Measurements from ENCODE around the gene PEAK1. TPM values are rescaled to one million over a fixed set of nuclear protein-coding genes. Genes with fewer than 3 reads are reported as not detected.

Gene PEAK1
- total RNA-seq, 1 experiment from 2014 or later = 36.7 TPM

DNA sequence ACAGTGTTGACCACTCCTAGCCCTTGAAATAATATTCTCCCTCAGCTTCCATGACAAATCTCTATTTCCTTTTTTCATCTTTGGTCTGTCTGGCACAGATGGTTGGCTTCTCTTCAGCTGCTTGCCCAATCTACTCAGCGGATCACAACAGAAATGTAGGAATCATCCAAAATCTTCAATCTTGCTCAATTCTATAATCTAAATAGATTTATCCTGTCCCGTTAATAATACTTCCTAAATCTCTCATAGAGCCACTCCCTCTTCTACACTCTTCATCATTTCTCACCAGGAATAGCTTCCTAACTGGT is 3.8 kb downstream of the PEAK1 start:
- H3K4me3 ChIP-seq (ENCODE audit: low read depth, low read length, poor library complexity, severe bottlenecking) = no peak overlapping the region
- intact Hi-C loops (cut with micrococcal nuclease; ENCODE audit: unreplicated experiment) = no loop called here
- ChIA-PET CTCF (no interaction called here), POLR2A (ENCODE audit: low non-redundant PET) (no interaction called here)
- DNase-seq (ENCODE audit: low spot score) = no peak
- no peak overlapping the region for H3K27ac ChIP-seq (ENCODE audit: low read depth, low read length, poor library complexity, severe bottlenecking)
- H3K4me1 ChIP-seq (ENCODE audit: insufficient read depth, low read length, poor library complexity, severe bottlenecking) = peaks cover 45% of the 10 kb centered on the region
- H3K9me3 ChIP-seq (ENCODE audit: low read depth, low read length, poor library complexity, severe bottlenecking) = no peaks in the 10 kb centered on the region
- H3K36me3 ChIP-seq (ENCODE audit: insufficient read depth, low read length, poor library complexity, severe bottlenecking) = no peaks in the 10 kb centered on the region
- H3K27me3 ChIP-seq (replicated peaks; ENCODE audit: insufficient read depth, low read depth, low read length, poor library complexity) = no peaks in the 10 kb centered on the region
- no TSS peak for BruUV-seq (replicated peaks)
- no peak for TF ChIP-seq EZH2 (IDR thresholded peaks at IDR 0.05; ENCODE audit: borderline replicate concordance, low read depth, low read length, poor library complexity, severe bottlenecking)
- TF ChIP-seq, protein P1, sequence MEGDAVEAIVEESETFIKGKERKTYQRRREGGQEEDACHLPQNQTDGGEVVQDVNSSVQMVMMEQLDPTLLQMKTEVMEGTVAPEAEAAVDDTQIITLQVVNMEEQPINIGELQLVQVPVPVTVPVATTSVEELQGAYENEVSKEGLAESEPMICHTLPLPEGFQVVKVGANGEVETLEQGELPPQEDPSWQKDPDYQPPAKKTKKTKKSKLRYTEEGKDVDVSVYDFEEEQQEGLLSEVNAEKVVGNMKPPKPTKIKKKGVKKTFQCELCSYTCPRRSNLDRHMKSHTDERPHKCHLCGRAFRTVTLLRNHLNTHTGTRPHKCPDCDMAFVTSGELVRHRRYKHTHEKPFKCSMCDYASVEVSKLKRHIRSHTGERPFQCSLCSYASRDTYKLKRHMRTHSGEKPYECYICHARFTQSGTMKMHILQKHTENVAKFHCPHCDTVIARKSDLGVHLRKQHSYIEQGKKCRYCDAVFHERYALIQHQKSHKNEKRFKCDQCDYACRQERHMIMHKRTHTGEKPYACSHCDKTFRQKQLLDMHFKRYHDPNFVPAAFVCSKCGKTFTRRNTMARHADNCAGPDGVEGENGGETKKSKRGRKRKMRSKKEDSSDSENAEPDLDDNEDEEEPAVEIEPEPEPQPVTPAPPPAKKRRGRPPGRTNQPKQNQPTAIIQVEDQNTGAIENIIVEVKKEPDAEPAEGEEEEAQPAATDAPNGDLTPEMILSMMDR (conservative IDR thresholded peaks at IDR 0.05; ENCODE audit: low read depth, low read length) = no peak

DNA sequence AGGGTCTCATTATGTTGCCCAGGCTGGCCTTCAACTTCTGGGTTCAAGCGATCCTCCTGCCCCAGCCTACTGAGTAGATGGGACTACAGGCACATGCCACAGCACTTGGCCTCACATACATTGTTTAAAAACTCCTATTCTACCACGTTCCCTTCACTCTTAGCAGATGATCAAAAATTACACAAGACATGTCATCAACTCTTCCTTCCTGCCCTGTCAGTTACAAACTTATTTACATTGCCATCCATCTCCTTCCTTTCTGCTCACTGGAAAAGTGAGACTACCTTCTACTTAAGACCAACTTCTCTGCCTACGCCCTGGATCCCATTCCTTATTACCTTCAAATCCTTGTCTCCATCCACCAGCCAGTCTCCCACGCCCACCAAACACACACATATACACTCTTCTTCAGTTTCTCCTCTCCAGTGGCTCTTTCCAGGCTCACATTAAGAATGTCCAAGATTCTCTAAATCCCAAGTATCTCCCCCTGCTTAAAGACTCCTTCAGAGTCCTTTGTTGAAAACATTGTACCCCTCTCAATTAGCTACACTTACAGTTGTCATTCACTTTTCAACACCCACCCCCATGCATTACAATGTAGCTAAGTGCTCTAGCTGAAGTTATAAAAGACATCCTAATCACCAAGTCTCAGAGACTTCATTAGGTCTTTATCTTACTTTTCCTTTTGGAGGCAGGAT is 4.3 kb downstream of the PEAK1 start:
- Histone ChIP-seq H3K27ac (ENCODE audit: low read depth, low read length, poor library complexity, severe bottlenecking) (no peak overlapping the region), H3K4me1 (ENCODE audit: insufficient read depth, low read length, poor library complexity, severe bottlenecking) (peaks cover 48% of the 10 kb centered on the region), H3K27me3 (replicated peaks; ENCODE audit: insufficient read depth, low read depth, low read length, poor library complexity) (no peaks in the 10 kb centered on the region), H3K4me3 (ENCODE audit: low read depth, low read length, poor library complexity, severe bottlenecking) (no peak overlapping the region), H3K36me3 (ENCODE audit: insufficient read depth, low read length, poor library complexity, severe bottlenecking) (no peaks in the 10 kb centered on the region), H3K9me3 (ENCODE audit: low read depth, low read length, poor library complexity, severe bottlenecking) (no peaks in the 10 kb centered on the region)
- intact Hi-C loops (cut with micrococcal nuclease; ENCODE audit: unreplicated experiment) = no loop called here
- POLR2A ChIA-PET (ENCODE audit: low non-redundant PET) = no interaction called here
- DNase-seq (ENCODE audit: low spot score) = no peak
- no TSS peak for BruUV-seq (replicated peaks)
- no peak for TF ChIP-seq EZH2 (IDR thresholded peaks at IDR 0.05; ENCODE audit: borderline replicate concordance, low read depth, low read length, poor library complexity, severe bottlenecking)
- TF ChIP-seq, protein P1 (conservative IDR thresholded peaks at IDR 0.05; ENCODE audit: low read depth, low read length) = no peak
- CTCF ChIA-PET = no interaction called here

DNA sequence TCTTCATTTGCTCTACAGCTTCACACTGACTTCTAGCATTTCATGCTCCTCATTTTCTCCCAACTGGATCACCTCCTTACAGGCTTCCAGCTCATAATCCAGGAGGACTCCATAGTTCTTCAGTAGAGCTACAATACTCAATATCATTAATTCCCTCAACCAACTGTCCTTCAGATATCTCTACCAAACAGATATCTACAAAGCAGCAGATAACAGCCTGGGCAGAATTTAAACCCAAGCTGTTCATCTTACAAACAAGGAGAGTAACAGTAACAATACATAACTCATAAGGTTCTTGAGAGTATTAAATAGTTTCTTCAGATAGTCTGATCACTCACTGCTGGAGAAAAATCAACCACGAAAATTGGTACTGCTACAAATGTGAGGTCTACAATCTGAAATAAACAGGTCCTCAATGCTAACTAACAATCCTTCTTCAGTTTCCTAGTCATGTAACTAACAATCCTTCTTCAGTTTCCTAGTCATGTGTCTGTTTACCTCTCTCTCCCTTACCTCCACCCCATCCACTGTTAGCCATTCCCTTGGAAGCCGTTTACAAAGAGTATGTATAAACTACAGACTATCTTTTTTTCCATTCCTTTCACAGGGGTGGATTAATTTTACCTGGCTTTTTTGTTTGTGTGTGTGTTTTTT is 5.0 kb downstream of the PEAK1 start:
- H3K27me3 ChIP-seq (replicated peaks; ENCODE audit: insufficient read depth, low read depth, low read length, poor library complexity) = no peaks in the 10 kb centered on the region
- H3K4me3 ChIP-seq (ENCODE audit: low read depth, low read length, poor library complexity, severe bottlenecking) = no peak overlapping the region
- no peaks in the 10 kb centered on the region for H3K36me3 ChIP-seq (ENCODE audit: insufficient read depth, low read length, poor library complexity, severe bottlenecking)
- DNase-seq (ENCODE audit: low spot score) = no peak
- intact Hi-C loops (cut with micrococcal nuclease; ENCODE audit: unreplicated experiment) = no loop called here
- ChIA-PET POLR2A (ENCODE audit: low non-redundant PET) (no interaction called here), CTCF (no interaction called here)
- H3K4me1 ChIP-seq (ENCODE audit: insufficient read depth, low read length, poor library complexity, severe bottlenecking) = peaks cover 48% of the 10 kb centered on the region
- TF ChIP-seq, protein P1 (conservative IDR thresholded peaks at IDR 0.05; ENCODE audit: low read depth, low read length) = no peak
- no peak for TF ChIP-seq EZH2 (IDR thresholded peaks at IDR 0.05; ENCODE audit: borderline replicate concordance, low read depth, low read length, poor library complexity, severe bottlenecking)
- no peak overlapping the region for H3K27ac ChIP-seq (ENCODE audit: low read depth, low read length, poor library complexity, severe bottlenecking)
- BruUV-seq (replicated peaks) = no TSS peak
- no peaks in the 10 kb centered on the region for H3K9me3 ChIP-seq (ENCODE audit: low read depth, low read length, poor library complexity, severe bottlenecking)
